ENCODE data around the gene FOXO6. TPM values are rescaled to one million over a fixed set of nuclear protein-coding genes. Genes with fewer than 3 reads are reported as not detected.

FOXO6 gene
- total RNA-seq, 4 donors from 2014 or later: 3.9 to 20.1 (median 7.6) TPM; not detected in 1

DNA sequence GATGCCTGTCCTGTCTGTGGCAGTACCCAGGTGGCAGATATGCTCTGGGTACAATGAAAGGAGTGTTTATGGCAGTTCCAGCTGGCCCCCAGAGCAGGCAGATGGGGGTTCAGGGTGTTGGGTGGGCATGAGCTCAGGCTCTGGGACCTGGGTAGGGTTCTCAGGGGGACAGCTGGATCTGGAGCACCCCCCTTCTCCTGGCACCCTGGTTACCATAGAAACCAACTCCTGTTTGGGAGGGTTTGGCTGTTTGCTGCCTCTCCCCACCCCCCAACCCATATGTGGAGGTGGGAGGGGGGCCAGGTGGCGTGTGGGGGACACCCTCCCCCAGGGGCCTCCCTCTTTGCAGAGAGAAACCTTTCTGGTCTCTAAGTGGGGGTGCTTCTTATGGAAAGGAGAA is 7.1 kb downstream of the FOXO6 start:
- Histone ChIP-seq H3K27me3 (no peaks in the 10 kb centered on the region), H3K4me1 (peaks cover 0 to 15% of the 10 kb centered on the region in 2 donors), H3K4me3 (no peak overlapping the region), H3K36me3 (no peaks in the 10 kb centered on the region), H3K9me3 (no peaks in the 10 kb centered on the region), H3K27ac (no peak overlapping the region)
- DNase-seq: no peak
- intact Hi-C loops (cut with DNase I; ENCODE audit: low total_unique reads): no loop called here
- TF ChIP-seq, protein P1, sequence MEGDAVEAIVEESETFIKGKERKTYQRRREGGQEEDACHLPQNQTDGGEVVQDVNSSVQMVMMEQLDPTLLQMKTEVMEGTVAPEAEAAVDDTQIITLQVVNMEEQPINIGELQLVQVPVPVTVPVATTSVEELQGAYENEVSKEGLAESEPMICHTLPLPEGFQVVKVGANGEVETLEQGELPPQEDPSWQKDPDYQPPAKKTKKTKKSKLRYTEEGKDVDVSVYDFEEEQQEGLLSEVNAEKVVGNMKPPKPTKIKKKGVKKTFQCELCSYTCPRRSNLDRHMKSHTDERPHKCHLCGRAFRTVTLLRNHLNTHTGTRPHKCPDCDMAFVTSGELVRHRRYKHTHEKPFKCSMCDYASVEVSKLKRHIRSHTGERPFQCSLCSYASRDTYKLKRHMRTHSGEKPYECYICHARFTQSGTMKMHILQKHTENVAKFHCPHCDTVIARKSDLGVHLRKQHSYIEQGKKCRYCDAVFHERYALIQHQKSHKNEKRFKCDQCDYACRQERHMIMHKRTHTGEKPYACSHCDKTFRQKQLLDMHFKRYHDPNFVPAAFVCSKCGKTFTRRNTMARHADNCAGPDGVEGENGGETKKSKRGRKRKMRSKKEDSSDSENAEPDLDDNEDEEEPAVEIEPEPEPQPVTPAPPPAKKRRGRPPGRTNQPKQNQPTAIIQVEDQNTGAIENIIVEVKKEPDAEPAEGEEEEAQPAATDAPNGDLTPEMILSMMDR (IDR thresholded peaks at IDR 0.05): no peak
- TF ChIP-seq POLR2A (IDR thresholded peaks at IDR 0.05): no peak

DNA sequence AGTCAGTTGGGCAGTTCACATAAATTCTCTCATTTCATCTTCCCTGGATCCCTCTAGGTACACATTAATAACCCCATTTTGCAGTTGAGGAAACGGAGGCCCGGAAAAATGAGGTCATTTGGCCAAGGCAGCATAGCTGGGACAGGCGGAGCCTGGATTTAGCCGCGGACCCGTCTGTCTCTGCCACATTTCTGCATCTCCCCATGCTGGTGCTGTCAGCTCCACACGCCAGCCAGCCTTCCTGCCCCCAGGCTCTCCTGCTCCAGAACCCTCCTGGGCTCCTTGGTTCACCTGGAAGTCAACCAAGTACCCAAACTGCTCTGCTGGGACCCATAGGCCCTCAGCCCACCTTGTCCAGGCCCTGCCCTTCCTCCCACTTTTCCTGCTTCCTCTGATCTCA is 7.6 kb downstream of the FOXO6 start:
- TF ChIP-seq, protein P1 (IDR thresholded peaks at IDR 0.05): no peak
- no peak for TF ChIP-seq POLR2A (IDR thresholded peaks at IDR 0.05)
- intact Hi-C loops (cut with DNase I; ENCODE audit: low total_unique reads): no loop called here
- Histone ChIP-seq H3K27ac (no peak overlapping the region), H3K9me3 (no peaks in the 10 kb centered on the region), H3K27me3 (no peaks in the 10 kb centered on the region), H3K4me1 (peaks cover 0 to 15% of the 10 kb centered on the region in 2 donors), H3K4me3 (no peak overlapping the region), H3K36me3 (no peaks in the 10 kb centered on the region)
- no peak for DNase-seq

DNA sequence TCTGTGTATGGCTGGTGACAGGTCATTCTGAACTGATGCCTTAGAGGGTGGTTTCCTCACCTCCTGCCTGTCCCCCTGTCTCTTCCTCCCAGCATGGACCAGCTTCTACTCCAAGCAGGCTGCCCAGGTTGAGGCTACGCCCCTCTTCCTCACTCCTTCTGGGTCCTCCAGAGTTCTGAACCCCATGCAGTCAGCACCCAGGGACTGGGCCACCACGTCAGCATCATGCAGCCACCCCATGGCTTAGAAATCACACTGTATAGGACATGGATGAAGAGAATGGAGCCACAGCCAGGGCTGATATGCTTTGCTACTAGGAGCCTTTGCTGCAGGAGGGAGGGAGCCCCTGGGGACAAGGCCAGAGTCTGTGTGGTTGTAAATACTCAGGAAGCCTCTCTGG is 8.3 kb downstream of the FOXO6 start:
- Histone ChIP-seq H3K27me3 (no peaks in the 10 kb centered on the region), H3K4me1 (peaks cover 0 to 15% of the 10 kb centered on the region in 2 donors), H3K27ac (no peak overlapping the region), H3K4me3 (no peak overlapping the region), H3K9me3 (no peaks in the 10 kb centered on the region), H3K36me3 (no peaks in the 10 kb centered on the region)
- intact Hi-C loops (cut with DNase I; ENCODE audit: low total_unique reads): no loop called here
- no peak for DNase-seq
- TF ChIP-seq POLR2A (IDR thresholded peaks at IDR 0.05): no peak
- TF ChIP-seq, protein P1 (IDR thresholded peaks at IDR 0.05): no peak

DNA sequence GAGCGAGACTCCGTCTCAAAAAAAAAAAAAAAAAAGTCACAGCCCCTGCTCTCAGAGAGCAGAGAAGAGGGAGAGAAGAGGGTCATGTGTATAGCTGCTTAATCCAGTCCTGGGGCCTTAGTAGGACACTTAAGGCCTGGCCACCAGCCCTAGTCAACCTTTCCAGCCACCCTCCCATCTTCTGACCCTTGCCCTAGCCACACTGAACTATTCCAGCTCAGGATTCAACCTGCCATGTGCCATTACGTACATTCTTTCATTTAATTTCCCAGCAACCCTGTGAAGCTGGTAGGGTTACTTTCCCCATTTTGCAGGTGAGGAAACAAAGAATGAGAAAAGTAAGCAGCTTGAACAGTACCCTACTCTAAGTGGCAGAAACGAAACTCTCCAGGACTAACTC is 9.0 kb downstream of the FOXO6 start:
- intact Hi-C loops (cut with DNase I; ENCODE audit: low total_unique reads): no loop called here
- Histone ChIP-seq H3K36me3 (no peaks in the 10 kb centered on the region), H3K9me3 (no peaks in the 10 kb centered on the region), H3K4me3 (no peak overlapping the region), H3K27ac (no peak overlapping the region), H3K4me1 (peaks cover 0 to 15% of the 10 kb centered on the region in 2 donors), H3K27me3 (no peaks in the 10 kb centered on the region)
- DNase-seq: no peak
- TF ChIP-seq POLR2A (IDR thresholded peaks at IDR 0.05): no peak
- TF ChIP-seq, protein P1 (IDR thresholded peaks at IDR 0.05): no peak

DNA sequence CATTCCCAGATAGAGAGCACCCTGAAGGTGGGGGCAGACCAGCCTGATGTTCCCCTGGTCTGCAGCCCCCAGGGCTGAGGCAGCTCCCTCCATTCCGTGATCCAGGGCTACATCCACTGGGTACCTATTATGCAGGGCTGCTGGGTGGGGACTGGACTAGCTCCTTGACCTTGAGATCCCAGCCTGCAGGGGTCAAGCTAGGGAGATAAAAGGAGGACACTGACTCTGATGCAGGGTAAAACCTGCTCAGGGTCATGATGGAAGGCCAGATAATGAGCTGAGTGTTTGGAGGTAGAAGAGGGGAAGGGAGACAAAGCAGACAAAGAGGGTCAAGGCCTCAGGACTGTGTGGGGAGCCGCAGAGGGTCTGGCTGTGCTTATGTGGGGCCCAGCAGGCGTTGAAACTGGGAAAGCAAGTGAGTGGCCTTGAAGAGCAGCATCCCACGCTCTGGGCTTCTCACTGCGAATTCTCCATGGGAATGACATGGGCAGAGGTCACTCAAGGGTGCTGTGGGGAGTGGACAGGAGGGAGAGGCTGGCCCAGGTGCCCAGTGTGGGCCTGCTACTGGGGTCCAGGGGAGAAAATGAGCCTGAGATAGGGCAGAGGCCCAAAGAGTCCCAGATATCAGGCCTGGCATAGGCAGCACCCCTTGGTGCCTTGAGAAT is 9.7 kb downstream of the FOXO6 start:
- Histone ChIP-seq H3K27me3 (no peaks in the 10 kb centered on the region), H3K36me3 (no peaks in the 10 kb centered on the region), H3K4me1 (peaks cover 0 to 14% of the 10 kb centered on the region in 2 donors), H3K4me3 (no peak overlapping the region), H3K27ac (no peak overlapping the region), H3K9me3 (no peaks in the 10 kb centered on the region)
- intact Hi-C loops (cut with DNase I; ENCODE audit: low total_unique reads): no loop called here
- no peak for TF ChIP-seq POLR2A (IDR thresholded peaks at IDR 0.05)
- TF ChIP-seq, protein P1 (IDR thresholded peaks at IDR 0.05): no peak
- no peak for DNase-seq
